HG02981 (cell line): ENCODE measurements around the gene L3MBTL1.

Experiments
- ATAC-seq: cut with Tn5 transposase; IDR thresholded peaks from one replicate; pipeline ENCODE4 v1.9.1; 2021; ENCODE audit warnings: mild to moderate bottlenecking, moderate library complexity; ENCODE audit not compliant: unreplicated experiment

L3MBTL1 gene

DNA sequence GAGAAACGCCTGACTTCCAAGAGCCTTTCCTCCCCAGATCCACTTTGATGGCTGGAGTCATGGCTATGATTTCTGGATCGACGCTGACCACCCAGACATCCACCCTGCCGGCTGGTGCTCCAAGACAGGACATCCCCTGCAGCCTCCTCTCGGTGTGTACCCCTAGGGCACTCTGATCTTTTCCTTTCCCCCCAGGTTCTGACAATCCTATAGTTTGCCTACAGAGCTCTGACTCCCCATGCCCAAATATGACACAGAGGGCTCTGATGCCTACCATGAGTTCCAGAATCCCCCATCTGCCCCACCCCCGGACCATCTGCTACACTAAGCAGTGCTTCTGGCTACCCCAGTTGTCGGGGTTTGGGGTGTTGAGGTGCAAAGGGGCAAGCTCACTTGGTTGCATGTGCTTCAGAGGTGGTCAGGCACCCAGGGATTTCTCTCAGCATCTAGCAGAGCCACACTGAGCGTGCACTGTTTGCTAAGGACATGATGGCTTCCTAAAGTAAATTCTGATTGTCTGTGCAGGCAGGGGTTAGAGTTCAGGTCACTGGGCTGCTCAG lies 27.4 kb downstream of the L3MBTL1 start:
- no peak for ATAC-seq

DNA sequence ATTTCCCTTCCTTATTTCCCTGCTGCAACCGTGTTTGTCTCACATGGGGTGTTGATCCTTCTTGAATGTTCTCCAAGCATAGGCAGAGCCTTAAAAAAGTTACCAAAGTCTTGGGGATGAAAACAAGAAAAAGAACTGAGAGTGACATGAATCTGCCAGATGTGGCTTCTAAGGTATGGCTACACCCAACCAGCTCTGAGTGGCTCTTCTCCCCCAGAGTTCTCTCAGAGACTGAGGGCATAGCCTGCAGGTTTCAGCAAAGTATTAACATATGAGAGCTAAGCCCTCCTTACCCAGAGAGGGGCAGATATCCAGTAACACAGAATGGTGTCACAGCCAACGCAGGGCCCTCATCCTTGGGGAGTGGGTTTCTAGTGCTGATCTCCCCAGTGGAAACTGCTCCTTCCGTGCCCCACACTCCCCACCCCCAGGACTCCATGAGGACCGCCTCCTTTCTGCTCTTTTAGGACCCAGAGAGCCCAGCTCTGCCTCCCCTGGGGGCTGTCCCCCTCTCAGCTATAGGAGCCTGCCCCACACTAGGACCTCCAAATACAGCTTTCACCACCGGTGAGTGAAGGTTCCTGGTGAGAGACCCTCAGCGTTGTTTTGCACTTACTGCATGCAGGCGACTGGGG lies 28.0 kb downstream of the L3MBTL1 start:
- ATAC-seq = no peak

DNA sequence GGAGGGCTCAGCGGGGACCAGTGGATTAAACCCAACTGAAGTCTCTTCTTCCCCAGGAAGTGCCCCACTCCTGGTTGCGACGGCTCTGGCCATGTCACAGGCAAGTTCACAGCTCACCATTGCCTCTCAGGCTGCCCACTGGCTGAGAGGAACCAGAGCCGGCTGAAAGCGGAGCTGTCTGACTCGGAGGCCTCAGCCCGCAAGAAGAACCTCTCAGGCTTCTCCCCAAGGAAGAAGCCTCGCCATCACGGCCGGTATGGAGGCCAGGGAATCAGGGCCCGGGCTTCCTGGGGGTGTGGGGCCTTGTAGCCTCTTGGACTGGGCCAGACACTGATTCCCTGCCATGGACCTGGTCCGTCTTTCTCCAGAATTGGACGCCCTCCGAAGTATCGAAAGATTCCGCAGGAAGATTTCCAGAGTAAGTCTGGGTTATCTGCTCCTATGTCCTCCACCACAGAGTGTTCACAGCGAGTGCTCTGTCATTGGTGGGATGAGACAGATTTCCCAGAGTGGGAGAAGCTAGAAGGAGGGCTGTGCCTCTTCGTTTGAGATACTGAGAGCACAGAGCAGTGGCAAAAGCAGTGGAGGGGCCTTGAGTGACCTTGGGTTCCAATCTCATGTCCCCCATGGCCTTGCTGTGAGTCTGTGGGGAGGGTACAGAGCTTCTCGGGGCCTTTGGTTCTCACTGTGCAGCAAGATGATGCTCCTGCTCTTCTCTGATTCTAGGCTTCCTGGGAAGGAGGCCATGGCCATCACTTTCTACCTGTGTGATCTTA lies 28.7 kb downstream of the L3MBTL1 start:
- no peak for ATAC-seq

DNA sequence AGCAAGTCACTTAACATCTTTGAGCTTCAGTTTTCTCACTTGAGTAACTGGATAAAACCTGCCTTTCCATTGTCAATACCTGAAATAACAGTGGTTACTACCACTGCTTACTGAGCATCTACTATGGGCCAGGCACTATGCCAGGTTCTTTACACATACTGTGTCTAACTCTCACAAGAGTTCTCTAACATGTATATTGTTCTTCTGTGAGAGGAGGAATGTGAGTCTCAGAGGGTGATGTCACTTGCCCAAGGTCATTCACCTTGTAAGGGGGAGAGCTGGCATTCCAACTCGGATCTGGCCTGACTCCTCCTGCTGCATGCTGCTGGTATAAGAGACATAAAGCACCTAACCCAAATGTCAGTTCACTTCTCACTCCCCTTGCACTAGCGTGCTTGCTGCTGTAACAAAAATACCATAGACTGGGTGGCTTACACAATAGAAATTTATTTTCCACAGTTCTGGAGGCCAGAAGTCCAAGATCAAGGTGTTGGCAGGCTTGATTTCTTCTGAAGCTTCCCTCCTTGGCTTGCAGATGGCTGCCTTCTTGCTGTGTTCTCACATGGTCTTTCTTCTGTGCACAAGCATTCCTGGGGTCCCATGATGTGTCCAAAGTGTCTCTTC lies 29.4 kb downstream of the L3MBTL1 start:
- no peak for ATAC-seq

DNA sequence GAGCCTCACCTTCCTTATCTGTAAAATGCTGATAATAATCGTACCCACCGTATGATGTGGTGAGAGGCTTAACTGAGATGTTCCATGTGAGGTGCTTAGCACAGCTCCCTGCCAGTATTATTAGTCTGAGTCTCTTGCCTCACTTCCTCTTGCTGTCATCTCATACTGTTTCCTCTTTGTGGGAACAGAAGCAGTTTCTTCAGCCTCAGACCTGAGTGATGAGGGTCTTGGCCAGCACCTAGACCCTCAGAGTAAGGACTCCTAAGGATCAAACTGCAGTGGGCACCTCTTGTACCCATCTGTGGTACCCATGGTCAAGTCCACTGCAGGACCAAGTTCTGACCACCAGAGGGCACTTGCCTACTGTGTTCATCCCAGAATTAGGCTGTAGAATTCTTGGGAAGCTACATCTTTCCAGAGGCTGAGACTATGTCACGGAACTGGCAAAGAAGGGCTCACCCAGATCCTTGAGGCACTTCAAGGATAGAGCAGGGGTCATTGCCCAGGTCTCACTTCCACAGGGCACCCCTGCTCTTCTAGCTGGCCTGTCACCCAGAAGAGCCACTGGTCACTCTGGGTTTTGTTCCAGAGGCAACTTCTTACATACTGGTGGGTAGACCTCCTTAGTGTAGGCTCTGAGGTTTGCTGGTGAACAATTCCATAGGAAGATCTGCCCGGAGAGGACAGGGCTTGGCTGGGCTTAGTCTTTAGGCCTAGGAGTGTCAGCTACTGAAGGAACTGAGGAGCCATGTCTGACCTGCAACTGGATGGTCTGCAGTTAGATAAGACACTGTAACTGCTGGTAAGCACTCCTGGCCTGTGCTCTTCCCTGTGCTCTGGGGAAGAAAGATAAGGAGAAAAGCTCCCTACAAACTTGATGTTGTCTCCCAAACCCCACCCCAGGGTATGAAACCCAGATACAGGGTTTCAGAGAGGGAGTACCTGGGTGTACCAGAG lies 30.7 kb downstream of the L3MBTL1 start:
- ATAC-seq = no peak

DNA sequence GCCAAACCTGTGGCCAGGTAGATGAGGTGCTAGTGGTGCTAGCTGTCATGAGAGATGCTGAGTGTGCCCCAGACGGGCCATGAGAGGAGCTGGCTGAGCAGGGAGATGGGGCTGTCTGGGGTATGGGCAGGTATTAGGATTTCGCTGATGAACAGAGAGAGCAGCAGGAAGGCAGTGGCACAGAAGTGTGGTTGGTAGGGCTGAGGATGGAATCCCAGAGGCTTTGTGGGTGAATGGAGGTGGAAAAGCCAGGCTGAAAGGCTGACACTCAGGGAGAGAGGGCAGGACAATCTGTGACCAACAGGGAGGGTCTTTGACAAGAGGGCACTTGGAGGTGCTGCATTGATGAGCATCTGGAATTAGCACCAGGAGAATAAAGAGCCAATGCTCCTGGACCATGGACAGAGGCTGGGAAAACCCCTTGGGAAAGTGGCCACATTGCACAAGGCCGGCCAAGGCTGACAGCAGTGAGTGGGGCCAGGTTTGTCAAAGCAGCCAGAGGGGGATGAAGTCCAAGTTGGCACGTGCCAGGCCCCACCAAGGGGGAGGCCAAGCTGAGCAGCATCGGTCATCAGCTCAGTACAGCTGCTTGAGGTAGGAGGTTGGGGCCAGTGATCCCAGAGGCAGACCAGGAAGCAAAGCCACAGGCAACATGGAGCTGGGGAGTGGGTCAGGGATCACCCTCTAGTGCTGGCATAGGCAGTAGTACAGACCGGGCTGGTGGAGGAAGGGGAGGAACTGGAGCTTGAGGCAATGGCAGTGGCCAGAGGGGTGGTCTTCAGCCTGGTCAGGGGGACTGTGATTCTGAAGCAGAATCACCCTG lies 31.6 kb downstream of the L3MBTL1 start:
- ATAC-seq = no peak

DNA sequence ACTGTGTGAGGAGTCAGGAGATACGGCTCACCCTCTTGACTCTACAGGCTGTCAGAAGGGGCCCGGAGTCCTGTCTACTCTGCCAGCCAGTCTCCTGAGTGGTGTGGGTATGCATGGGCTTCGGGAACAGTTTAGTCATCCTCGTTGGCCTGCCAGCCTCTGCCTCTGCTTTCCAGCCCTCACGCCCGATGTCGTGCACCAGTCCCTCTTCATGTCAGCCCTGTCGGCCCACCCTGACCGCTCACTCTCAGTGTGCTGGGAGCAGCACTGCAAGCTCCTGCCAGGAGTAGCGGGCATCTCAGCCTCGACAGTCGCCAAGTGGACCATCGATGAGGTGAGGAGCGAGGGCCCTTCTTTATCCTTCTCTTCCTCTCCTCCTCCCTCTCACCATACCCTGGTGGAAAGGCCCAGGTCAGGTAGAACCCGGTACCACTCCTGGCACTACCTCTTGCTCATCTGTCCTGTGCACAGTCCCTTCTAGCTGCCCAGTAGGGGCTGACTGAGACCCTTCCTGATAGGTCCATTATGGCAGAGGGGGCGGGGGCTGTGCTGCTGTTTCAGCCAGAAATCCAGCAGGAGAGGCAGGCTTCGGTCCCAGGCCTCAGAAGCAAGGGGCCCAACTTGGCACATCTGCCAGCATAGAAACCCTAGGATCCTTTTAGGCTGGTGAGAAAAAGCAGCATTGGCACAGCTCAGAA lies 32.6 kb downstream of the L3MBTL1 start:
- no peak for ATAC-seq

DNA sequence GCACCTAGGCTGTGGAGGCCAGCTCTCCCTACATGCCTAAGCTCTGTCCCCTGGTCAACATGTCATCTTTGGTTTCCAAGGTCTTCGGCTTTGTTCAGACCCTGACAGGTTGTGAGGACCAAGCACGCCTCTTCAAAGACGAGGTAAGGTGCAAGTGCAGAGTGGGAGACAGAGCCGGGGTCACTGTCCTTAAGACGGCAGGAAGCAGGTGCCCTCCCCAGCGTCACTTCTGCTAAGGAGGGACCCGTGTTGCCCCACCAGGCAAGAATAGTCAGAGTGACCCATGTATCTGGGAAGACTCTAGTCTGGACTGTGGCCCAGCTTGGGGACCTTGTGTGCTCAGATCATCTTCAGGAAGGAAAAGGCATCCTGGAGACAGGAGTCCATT lies 33.2 kb downstream of the L3MBTL1 start:
- no peak for ATAC-seq

DNA sequence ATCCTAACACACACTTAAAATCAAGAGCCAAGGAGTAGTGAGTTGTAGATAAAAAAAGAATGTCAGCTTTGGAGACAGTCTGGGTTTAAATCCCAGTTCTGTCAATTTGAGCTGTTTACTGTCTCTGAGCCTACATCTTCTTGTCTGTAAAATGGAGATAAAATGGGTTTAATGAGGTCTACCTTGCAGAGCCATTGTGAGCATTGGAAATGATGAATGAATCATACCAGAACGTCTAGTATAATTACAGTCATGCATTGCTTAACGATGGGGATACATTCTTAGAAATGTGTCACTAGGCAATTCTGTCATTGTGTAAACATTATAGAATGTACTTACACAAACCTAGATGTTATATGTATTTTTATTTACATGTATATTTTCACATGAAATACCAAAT lies 33.7 kb downstream of the L3MBTL1 start:
- no peak for ATAC-seq

DNA sequence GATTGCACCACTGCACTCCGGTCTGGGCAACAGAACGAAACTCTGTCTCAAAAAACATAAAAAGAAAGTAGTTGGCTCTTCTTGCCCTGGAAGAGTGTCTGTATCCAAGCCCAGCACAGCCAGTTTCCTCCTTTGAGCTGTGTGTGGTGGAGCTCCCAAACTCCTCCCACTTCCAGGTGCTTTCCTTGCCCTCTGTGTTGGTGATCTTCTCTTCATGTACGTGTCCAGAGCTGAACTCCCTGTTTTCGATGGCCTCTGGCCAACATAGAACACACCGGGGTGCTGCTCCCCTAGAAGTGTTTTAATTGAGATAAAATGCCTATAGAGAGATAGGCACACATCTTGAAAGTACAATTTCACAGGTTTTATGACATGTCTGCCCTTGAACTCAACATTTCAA lies 34.7 kb downstream of the L3MBTL1 start:
- ATAC-seq = no peak

DNA sequence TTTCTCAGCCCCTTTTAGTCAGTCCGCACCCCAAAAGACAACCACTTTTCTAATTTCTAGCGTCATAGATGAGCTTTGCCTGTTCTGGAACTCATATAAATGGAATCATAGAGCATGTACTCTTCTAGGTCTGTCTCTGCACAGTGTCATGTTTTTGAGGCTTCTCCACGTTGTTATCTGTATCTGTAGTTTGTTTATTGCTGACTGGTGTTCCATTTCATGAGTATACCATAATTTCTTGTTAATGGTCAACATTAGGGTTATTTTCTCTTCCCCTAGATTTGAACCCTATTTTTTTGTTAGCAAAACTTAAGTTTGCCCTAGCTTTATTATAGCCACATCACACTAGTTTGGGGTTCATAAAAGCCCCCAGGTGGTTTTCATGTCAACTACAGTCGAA lies 35.2 kb downstream of the L3MBTL1 start:
- ATAC-seq = no peak

DNA sequence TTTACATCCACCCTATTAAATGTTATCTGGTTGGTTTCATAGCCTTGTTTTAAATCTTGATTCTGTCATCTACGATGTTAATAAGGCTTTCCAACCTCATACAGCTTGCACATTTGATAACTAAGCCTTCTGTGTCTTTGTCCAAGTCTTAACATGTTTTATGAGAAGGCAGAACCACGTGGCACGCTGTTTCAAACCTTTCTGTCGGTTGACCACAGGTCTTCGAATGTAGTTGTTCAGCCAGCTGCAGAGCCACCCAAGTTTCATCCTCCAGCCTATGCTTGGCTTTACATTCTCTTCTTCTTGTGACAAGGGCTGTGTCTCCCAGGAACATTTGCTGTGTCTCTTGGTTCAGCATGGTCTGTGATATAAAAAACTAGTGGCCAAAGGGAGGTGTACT lies 35.6 kb downstream of the L3MBTL1 start:
- ATAC-seq = no peak

DNA sequence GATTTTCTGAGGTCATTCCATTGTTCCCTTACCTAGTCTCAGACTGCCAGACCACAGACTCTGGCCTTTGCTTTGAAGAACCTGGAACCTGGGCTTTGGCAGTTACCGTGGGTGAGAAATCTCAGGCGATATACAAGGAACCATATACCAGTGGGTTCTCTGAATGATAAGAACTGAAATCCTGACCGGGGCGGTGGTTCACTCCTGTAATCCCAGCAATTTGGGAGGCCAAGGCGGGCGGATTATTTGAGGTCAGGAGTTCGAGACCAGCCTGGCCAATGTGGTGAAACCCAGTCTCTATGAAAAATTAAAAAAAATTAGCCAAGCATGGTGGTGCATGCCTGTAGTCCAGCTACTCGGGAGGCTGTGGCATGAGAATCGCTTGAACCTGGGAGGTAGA lies 37.0 kb downstream of the L3MBTL1 start:
- no peak for ATAC-seq

DNA sequence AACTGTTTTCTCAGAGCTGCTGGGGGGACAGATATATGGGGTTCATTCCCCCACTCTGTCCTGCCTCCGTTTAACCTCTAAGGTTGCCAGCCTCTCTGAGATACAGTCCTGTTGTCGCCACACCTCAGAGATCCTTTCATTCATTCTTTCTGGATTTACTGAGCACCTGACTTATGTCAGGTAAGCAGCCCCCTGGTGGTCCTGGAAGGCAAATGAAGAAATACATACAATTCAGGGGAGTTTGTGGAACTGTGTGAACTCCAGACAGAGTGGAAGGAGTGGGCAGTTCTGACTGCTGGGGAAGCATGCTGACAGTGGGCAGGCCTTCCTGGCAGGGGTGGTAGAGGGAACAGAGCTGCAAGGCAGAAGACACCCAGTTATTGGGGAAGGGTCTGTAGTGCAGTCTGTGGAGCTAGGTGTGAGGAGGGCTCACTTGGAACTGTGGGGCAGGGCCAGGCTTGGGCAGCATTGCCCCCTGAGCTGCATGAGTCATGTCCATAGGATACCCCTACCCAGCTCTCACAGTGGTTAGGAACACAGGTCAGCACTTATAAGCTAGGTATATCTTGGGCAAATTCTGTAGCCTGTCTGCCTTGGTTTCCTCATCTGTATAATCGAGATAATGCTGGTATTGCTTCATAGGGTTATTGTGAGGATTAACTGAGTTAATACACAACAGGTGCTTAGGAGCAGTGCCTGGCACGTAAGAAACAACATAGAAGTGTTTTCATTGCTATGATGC lies 38.5 kb downstream of the L3MBTL1 start:
- no peak for ATAC-seq

DNA sequence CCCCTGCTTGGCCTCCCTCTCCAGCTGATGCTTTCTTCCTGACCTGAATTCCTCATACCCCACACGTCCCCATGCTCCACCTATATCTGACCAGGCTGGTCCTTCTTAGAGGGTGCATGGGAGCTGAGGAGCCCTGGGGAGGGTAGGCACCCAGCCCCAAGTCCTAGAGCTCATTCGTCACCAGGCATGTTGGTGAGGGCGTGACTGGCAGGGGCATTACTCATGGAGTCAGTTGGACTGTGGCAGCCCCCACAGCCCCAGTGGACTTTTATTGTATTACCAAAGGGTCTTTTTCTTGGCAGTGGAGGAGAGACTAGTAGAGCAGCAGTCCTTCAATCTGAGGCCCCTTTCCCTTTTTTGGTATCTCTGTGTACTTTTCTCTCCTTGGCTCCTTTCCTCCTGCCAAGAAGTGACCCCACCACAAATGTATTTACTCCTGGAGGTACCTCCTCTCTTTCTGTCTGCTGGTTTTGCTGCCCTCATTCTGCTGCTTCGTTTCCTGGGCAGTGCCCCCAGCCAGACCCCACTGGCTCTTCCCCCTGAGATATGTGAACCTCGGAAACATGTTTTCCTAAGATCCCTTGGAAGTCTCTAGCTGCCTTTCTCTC lies 40.9 kb downstream of the L3MBTL1 start:
- no peak for ATAC-seq

DNA sequence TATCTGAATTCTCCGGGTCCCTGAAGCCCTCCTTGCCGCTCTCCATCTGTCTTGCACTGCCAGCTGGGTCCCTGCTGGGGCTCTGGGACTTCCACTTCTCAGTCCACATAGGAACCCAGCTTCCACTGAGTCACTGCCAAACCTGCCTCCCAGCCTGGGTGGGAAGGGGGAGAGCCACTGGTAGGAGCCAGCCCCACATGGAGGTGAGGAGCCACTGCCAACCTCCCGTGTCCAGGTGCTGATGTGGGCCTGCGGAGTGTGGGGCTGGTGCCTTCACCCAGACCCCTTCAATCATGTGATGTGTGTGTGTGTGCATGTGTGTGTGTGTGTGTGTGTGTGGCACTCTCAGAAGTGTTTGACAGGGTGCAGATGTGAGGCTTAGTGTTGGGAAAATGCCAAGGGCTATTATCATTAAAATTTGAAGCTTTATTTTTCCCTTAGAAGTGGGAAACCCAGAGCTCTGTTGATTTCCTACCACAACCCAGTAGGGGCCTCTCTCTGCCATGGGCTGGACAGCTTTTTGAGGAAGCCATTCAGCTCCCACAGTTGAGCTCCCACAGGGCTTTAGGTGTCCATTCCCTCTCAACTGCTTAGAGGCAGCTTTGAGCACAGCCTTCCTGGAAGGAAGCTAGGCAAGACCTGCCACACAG lies 42.0 kb downstream of the L3MBTL1 start:
- ATAC-seq = no peak

DNA sequence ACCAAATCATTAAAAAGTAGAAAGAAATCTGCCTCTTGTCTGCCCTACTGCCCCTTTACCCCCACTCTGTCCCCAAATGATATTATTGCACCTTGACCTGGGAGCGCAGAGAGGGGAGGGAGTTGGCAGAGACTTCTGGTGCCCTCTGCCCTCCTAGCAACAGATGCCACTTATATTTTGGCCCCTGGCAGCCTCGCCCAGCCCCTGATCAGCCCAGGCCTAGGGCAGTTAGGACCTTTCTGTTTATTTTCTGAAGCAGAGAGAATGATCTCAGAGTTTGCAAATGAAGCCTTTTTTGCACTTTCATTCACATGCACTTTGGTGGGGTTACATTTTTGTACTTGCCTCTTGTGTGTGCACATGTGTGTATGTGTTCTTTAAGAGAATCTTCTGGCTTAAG lies 43.0 kb downstream of the L3MBTL1 start:
- ATAC-seq = no peak

DNA sequence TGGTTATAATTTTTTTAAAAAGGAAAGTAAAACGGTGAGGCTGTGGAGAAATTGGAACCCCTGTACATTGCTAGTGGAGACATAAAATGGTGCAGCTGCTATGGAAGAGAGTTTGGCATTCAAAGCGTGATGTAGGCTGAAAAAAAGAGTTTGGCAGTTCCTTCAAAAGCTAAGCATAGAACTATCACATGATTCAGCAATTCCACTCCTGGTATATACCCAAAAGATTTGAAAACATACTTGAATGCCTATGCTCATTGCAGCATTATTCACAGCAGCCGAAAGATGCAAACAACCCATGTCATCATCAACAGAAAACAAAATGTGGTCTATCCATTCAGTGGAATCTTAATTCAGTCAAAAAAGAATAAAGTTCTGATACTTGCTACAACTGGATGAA lies 46.9 kb downstream of the L3MBTL1 start:
- ATAC-seq = no peak
